ENCODE results near the gene RET. TPM values are rescaled to one million over a fixed set of nuclear protein-coding genes. Genes with fewer than 3 reads are reported as not detected.

The RET gene
- total and polyA plus RNA-seq, 2 donors, result 1.6 to 2.7 TPM

- Histone ChIP-seq H3K36me3 (ENCODE audit: insufficient read depth) (no peaks in the 10 kb centered on the region), H3K27ac (ENCODE audit: low read depth) (no peak overlapping the region), H3K4me3 (ENCODE audit: low read depth, low read length) (no peak overlapping the region), H3K4me1 (ENCODE audit: insufficient read depth) (no peaks in the 10 kb centered on the region)
- WGBS, result 83% methylated on average over 9 of the region's 9 CpGs
- no peak for DNase-seq (ENCODE audit: extremely low spot score)
These were observed 15.1 kb upstream of the RET start for GRCh38 chr10:43061760-43062159.

GRCh38 chr10:43062402-43063160 is 14.3 kb upstream of the RET start:
- Histone ChIP-seq H3K4me1 (ENCODE audit: insufficient read depth) (no peaks in the 10 kb centered on the region), H3K27ac (ENCODE audit: low read depth) (no peak overlapping the region), H3K4me3 (ENCODE audit: low read depth, low read length) (no peak overlapping the region), H3K36me3 (ENCODE audit: insufficient read depth) (no peaks in the 10 kb centered on the region)
- no peak for DNase-seq (ENCODE audit: extremely low spot score)
- 89% methylated on average over 18 of the region's 18 CpGs for WGBS

- DNase-seq (ENCODE audit: extremely low spot score), result no peak
- Histone ChIP-seq H3K4me3 (ENCODE audit: low read depth, low read length) (no peak overlapping the region), H3K27ac (ENCODE audit: low read depth) (no peak overlapping the region), H3K4me1 (ENCODE audit: insufficient read depth) (no peaks in the 10 kb centered on the region), H3K36me3 (ENCODE audit: insufficient read depth) (no peaks in the 10 kb centered on the region)
- 76% methylated on average over 11 of the region's 11 CpGs for WGBS
These were observed 12.4 kb upstream of the RET start for GRCh38 chr10:43064331-43065075.

- Histone ChIP-seq H3K36me3 (ENCODE audit: insufficient read depth) (no peaks in the 10 kb centered on the region), H3K27ac (ENCODE audit: low read depth) (no peak overlapping the region), H3K4me3 (ENCODE audit: low read depth, low read length) (no peak overlapping the region), H3K4me1 (ENCODE audit: insufficient read depth) (no peaks in the 10 kb centered on the region)
- 97% methylated on average over 1 of the region's 1 CpG for WGBS
- no peak for DNase-seq (ENCODE audit: extremely low spot score)
These were observed 11.6 kb upstream of the RET start for GRCh38 chr10:43065234-43065633.

- Histone ChIP-seq H3K4me1 (ENCODE audit: insufficient read depth) (no peaks in the 10 kb centered on the region), H3K4me3 (ENCODE audit: low read depth, low read length) (no peak overlapping the region), H3K27ac (ENCODE audit: low read depth) (no peak overlapping the region), H3K36me3 (ENCODE audit: insufficient read depth) (no peaks in the 10 kb centered on the region)
- no peak for DNase-seq (ENCODE audit: extremely low spot score)
- WGBS, result 85% methylated on average over 6 of the region's 6 CpGs
These were observed 11.1 kb upstream of the RET start for GRCh38 chr10:43065761-43066160.

GRCh38 chr10:43066481-43066880 is 10.4 kb upstream of the RET start:
- no peak overlapping the region for H3K27ac ChIP-seq (ENCODE audit: low read depth)
- no peaks in the 10 kb centered on the region for H3K36me3 ChIP-seq (ENCODE audit: insufficient read depth)
- H3K4me3 ChIP-seq (ENCODE audit: low read depth, low read length), result no peak overlapping the region
- WGBS, result 73% methylated on average over 3 of the region's 3 CpGs
- DNase-seq (ENCODE audit: extremely low spot score), result no peak
- no peaks in the 10 kb centered on the region for H3K4me1 ChIP-seq (ENCODE audit: insufficient read depth)

GRCh38 chr10:43067391-43068135 is 9.3 kb upstream of the RET start:
- no peaks in the 10 kb centered on the region for H3K4me1 ChIP-seq (ENCODE audit: insufficient read depth)
- H3K27ac ChIP-seq (ENCODE audit: low read depth), result no peak overlapping the region
- no peak for DNase-seq (ENCODE audit: extremely low spot score)
- WGBS, result 85% methylated on average over 14 of the region's 14 CpGs
- no peak overlapping the region for H3K4me3 ChIP-seq (ENCODE audit: low read depth, low read length)
- H3K36me3 ChIP-seq (ENCODE audit: insufficient read depth), result no peaks in the 10 kb centered on the region

GRCh38 chr10:43068136-43068395 is 8.8 kb upstream of the RET start:
- no peaks in the 10 kb centered on the region for H3K36me3 ChIP-seq (ENCODE audit: insufficient read depth)
- WGBS, result 74% methylated on average over 5 of the region's 5 CpGs
- no peaks in the 10 kb centered on the region for H3K4me1 ChIP-seq (ENCODE audit: insufficient read depth)
- no peak overlapping the region for H3K27ac ChIP-seq (ENCODE audit: low read depth)
- H3K4me3 ChIP-seq (ENCODE audit: low read depth, low read length), result no peak overlapping the region
- no peak for DNase-seq (ENCODE audit: extremely low spot score)

GRCh38 chr10:43068471-43069210 is 8.2 kb upstream of the RET start:
- 38% methylated on average over 14 of the region's 14 CpGs for WGBS
- no peak for DNase-seq (ENCODE audit: extremely low spot score)

GRCh38 chr10:43069211-43069515 is 7.7 kb upstream of the RET start:
- no peaks in the 10 kb centered on the region for H3K4me1 ChIP-seq (ENCODE audit: insufficient read depth)
- H3K4me3 ChIP-seq (ENCODE audit: low read depth, low read length), result no peak overlapping the region
- DNase-seq (ENCODE audit: extremely low spot score), result no peak
- 85% methylated on average over 5 of the region's 5 CpGs for WGBS
- no peaks in the 10 kb centered on the region for H3K36me3 ChIP-seq (ENCODE audit: insufficient read depth)
- no peak overlapping the region for H3K27ac ChIP-seq (ENCODE audit: low read depth)

More at GRCh38 chr10:43068471-43069210, 8.2 kb upstream of the RET start:
- Histone ChIP-seq H3K27ac (ENCODE audit: low read depth) (no peak overlapping the region), H3K4me3 (ENCODE audit: low read depth, low read length) (no peak overlapping the region), H3K4me1 (ENCODE audit: insufficient read depth) (no peaks in the 10 kb centered on the region), H3K36me3 (ENCODE audit: insufficient read depth) (no peaks in the 10 kb centered on the region)

GRCh38 chr10:43069579-43069978 is 7.3 kb upstream of the RET start:
- WGBS, result 92% methylated on average over 4 of the region's 4 CpGs
- Histone ChIP-seq H3K27ac (ENCODE audit: low read depth) (no peak overlapping the region), H3K4me3 (ENCODE audit: low read depth, low read length) (no peak overlapping the region), H3K36me3 (ENCODE audit: insufficient read depth) (no peaks in the 10 kb centered on the region), H3K4me1 (ENCODE audit: insufficient read depth) (no peaks in the 10 kb centered on the region)
- no peak for DNase-seq (ENCODE audit: extremely low spot score)

- H3K4me3 ChIP-seq (ENCODE audit: low read depth, low read length), result no peak overlapping the region
- no peaks in the 10 kb centered on the region for H3K4me1 ChIP-seq (ENCODE audit: insufficient read depth)
- WGBS, result 85% methylated on average over 17 of the region's 17 CpGs
- DNase-seq (ENCODE audit: extremely low spot score), result no peak
- H3K36me3 ChIP-seq (ENCODE audit: insufficient read depth), result no peaks in the 10 kb centered on the region
- H3K27ac ChIP-seq (ENCODE audit: low read depth), result no peak overlapping the region
These were observed 6.5 kb upstream of the RET start for GRCh38 chr10:43070121-43071085.

Measured in urinary bladder (tissue), 4 donors.